MM.1S (cell line): Measurements from ENCODE around the gene KDM2A.

Experiments
- DNase-seq: peaks from one replicate; pipeline ENCODE4 v3.0.0-alpha.2; 2015
- H2AFZ ChIP-seq: fragments of 300-600 bp; sonication (generic); 2 replicates; pipeline ENCODE4 v1.6.0; 2016; ENCODE audit warnings: antibody characterized with exemption, low read length
- H3F3A ChIP-seq: fragments of 300-600 bp; sonication (generic); 2 replicates; pipeline ENCODE4 v1.6.1; 2016; ENCODE audit warnings: mild to moderate bottlenecking, antibody characterized with exemption, low read length, moderate library complexity, mixed read lengths; ENCODE audit not compliant: insufficient read depth
- H3K27ac ChIP-seq: fragments of 300-600 bp; sonication (generic); 2 replicates; pipeline ENCODE4 v1.5.1; 2016; ENCODE audit warnings: mild to moderate bottlenecking, low read length
- H3K27me3 ChIP-seq: fragments of 300-600 bp; sonication (generic); replicated peaks from 2 replicates; pipeline ENCODE4 v1.6.0; 2016; ENCODE audit warnings: low read length; ENCODE audit not compliant: insufficient read depth
- H3K36me3 ChIP-seq: fragments of 300-600 bp; sonication (generic); replicated peaks from 2 replicates; pipeline ENCODE4 v1.6.1; 2016; ENCODE audit warnings: mild to moderate bottlenecking, low read length, mixed read lengths; ENCODE audit not compliant: insufficient read depth
- H3K4me1 ChIP-seq: fragments of 300-600 bp; sonication (generic); 2 replicates; pipeline ENCODE4 v1.6.1; 2016; ENCODE audit warnings: low read length, mixed read lengths
- H3K4me2 ChIP-seq: fragments of 300-600 bp; sonication (generic); 2 replicates; pipeline ENCODE4 v1.6.0; 2016; ENCODE audit warnings: low read depth, low read length
- H3K4me3 ChIP-seq: fragments of 300-600 bp; sonication (generic); 2 replicates; pipeline ENCODE4 v1.5.1; 2016; ENCODE audit warnings: low read length, mixed read lengths
- H3K79me2 ChIP-seq: fragments of 300-600 bp; sonication (generic); 2 replicates; pipeline ENCODE4 v1.6.1; 2016; ENCODE audit warnings: mixed run types, low read length, mixed read lengths
- H3K9ac ChIP-seq: fragments of 300-600 bp; sonication (generic); 2 replicates; pipeline ENCODE4 v1.6.1; 2016; ENCODE audit warnings: low read length, mixed read lengths
- H3K9me2 ChIP-seq: fragments of 300-600 bp; sonication (generic); replicated peaks from 2 replicates; pipeline ENCODE4 v1.6.1; 2016; ENCODE audit warnings: mild to moderate bottlenecking, low read length, mixed read lengths; ENCODE audit not compliant: insufficient read depth
- H3K9me3 ChIP-seq: fragments of 300-600 bp; sonication (generic); replicated peaks from 2 replicates; pipeline ENCODE4 v1.6.1; 2016; ENCODE audit warnings: mild to moderate bottlenecking, low read length, mixed read lengths; ENCODE audit not compliant: insufficient read depth
- H4K20me1 ChIP-seq: fragments of 300-600 bp; sonication (generic); 2 replicates; pipeline ENCODE4 v1.6.1; 2016; ENCODE audit warnings: mild to moderate bottlenecking, low read length, moderate library complexity, mixed read lengths; ENCODE audit not compliant: insufficient read depth
- EZH2 ChIP-seq: fragments of 300-600 bp; sonication (generic); optimal IDR thresholded peaks from 2 replicates; pipeline ENCODE3; 2017; ENCODE audit warnings: low read depth, mild to moderate bottlenecking, antibody characterized with exemption, low read length, mixed read lengths
- EZH2phosphoT487 ChIP-seq: fragments of 300-600 bp; sonication (generic); IDR thresholded peaks from 2 replicates; pipeline ENCODE4 v1.6.1; 2018; ENCODE audit warnings: antibody characterized with exemption, low read length
- TF ChIP-seq, protein P1 (sequence below): fragments of 300-600 bp; sonication (generic); IDR thresholded peaks from 2 replicates; pipeline ENCODE4 v1.5.1; 2016; ENCODE audit warnings: antibody characterized with exemption, low read length, mixed read lengths

KDM2A gene

DNA sequence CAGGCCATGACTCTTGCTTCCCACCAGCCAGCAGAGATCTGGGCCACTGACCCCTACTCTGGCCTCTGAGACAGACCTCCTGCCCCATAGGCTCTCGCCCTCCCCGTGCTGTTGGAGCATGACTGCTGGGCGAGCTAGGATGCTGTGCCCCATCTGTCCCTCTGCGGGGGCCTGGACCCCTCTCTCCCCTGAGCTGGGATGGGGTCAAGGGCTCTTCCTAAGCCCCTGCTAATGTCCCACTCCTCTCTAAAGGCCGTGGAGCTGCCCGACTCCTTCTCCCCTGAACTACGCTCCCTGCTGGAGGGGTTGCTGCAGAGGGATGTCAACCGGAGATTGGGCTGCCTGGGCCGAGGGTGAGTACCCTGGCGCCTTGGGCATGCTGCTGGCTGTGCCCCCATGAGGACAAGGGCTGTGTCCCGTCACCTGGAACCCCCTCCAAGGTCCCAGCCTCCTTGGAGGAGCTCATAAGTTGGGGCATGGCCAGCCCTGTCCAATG lies 163.9 kb downstream of the KDM2A start:
- Histone ChIP-seq H3K79me2 (peaks cover 68% of the 10 kb centered on the region), H3K9ac (no peak overlapping the region), H3K9me2 (no peaks in the 10 kb centered on the region), H3K27me3 (no peaks in the 10 kb centered on the region), H3F3A (peaks cover 31% of the 10 kb centered on the region), H3K27ac (no peak overlapping the region), H3K4me2 (no peak overlapping the region), H3K36me3 (peaks cover 27% of the 10 kb centered on the region), H3K4me3 (no peak overlapping the region), H4K20me1 (no peaks in the 10 kb centered on the region), H3K9me3 (no peaks in the 10 kb centered on the region), H2AFZ (no peak overlapping the region), H3K4me1 (peaks cover 18% of the 10 kb centered on the region)
- no peak for DNase-seq
- no peak for TF ChIP-seq EZH2phosphoT487
- TF ChIP-seq, protein P1, sequence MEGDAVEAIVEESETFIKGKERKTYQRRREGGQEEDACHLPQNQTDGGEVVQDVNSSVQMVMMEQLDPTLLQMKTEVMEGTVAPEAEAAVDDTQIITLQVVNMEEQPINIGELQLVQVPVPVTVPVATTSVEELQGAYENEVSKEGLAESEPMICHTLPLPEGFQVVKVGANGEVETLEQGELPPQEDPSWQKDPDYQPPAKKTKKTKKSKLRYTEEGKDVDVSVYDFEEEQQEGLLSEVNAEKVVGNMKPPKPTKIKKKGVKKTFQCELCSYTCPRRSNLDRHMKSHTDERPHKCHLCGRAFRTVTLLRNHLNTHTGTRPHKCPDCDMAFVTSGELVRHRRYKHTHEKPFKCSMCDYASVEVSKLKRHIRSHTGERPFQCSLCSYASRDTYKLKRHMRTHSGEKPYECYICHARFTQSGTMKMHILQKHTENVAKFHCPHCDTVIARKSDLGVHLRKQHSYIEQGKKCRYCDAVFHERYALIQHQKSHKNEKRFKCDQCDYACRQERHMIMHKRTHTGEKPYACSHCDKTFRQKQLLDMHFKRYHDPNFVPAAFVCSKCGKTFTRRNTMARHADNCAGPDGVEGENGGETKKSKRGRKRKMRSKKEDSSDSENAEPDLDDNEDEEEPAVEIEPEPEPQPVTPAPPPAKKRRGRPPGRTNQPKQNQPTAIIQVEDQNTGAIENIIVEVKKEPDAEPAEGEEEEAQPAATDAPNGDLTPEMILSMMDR = no peak
- TF ChIP-seq EZH2 = no peak

DNA sequence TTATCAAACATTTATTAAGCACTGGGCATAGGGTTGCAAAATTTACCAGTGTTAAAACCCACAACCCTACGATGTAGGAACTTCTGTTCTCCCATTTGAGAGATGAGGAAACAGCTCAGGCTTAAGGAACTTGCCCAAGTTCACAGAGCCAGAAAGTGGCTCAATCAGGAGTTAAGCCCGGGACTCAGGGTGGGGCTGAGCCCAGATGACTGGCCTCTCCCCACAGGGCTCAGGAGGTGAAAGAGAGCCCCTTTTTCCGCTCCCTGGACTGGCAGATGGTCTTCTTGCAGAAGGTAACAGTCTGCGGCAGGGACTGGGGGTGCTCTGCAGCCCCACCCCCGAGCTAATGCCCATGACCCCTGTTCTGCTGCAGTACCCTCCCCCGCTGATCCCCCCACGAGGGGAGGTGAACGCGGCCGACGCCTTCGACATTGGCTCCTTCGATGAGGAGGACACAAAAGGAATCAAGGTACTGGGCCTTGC lies 164.5 kb downstream of the KDM2A start:
- H3K9me2 ChIP-seq = no peaks in the 10 kb centered on the region
- no peak overlapping the region for H3K4me3 ChIP-seq
- H2AFZ ChIP-seq = no peak overlapping the region
- peaks cover 37% of the 10 kb centered on the region for H3F3A ChIP-seq
- no peak overlapping the region for H3K4me2 ChIP-seq
- H3K79me2 ChIP-seq = peaks cover 62% of the 10 kb centered on the region
- no peak overlapping the region for H3K27ac ChIP-seq
- TF ChIP-seq EZH2 (no peak), EZH2phosphoT487 (no peak)
- TF ChIP-seq, protein P1 = no peak
- H3K9ac ChIP-seq = no peak overlapping the region
- H3K4me1 ChIP-seq = peaks cover 16% of the 10 kb centered on the region
- no peaks in the 10 kb centered on the region for H3K27me3 ChIP-seq
- no peaks in the 10 kb centered on the region for H4K20me1 ChIP-seq
- DNase-seq = no peak
- no peaks in the 10 kb centered on the region for H3K9me3 ChIP-seq
- H3K36me3 ChIP-seq = peaks cover 27% of the 10 kb centered on the region

DNA sequence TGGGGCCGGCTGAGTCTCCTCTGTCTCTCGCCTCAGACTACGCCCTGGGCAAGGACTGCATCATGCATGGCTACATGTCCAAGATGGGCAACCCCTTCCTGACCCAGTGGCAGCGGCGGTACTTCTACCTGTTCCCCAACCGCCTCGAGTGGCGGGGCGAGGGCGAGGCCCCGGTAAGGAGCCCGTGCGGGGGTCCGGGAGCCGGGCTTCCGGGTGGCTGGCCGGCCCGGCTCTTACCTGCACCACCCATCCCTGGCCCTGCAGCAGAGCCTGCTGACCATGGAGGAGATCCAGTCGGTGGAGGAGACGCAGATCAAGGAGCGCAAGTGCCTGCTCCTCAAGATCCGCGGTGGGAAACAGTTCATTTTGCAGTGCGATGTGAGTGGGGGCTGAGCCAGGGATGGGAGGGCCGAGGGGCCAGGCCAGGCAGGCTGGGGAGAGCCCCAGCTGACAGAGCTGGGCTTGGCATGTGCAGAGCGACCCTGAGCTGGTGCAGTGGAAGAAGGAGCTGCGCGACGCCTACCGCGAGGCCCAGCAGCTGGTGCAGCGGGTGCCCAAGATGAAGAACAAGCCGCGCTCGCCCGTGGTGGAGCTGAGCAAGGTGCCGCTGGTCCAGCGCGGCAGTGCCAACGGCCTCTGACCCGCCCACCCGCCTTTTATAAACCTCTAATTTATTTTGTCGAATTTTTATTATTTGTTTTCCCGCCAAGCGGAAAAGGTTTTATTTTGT lies 165.9 kb downstream of the KDM2A start:
- Histone ChIP-seq H3K27ac (no peak overlapping the region), H3K4me1 (peaks cover 13% of the 10 kb centered on the region), H3K4me2 (no peak overlapping the region), H3K4me3 (no peak overlapping the region), H3K27me3 (no peaks in the 10 kb centered on the region), H3K9ac (no peak overlapping the region), H3K9me3 (no peaks in the 10 kb centered on the region), H4K20me1 (no peaks in the 10 kb centered on the region), H3F3A (peaks cover 39% of the 10 kb centered on the region), H3K9me2 (no peaks in the 10 kb centered on the region), H3K79me2 (peaks cover 52% of the 10 kb centered on the region), H2AFZ (no peak overlapping the region), H3K36me3 (peaks cover 20% of the 10 kb centered on the region)
- DNase-seq = no peak
- TF ChIP-seq EZH2 (no peak), EZH2phosphoT487 (no peak)
- TF ChIP-seq, protein P1 = no peak
